ENCODE measurements around the gene IL2RA.
"Not testable (repeated sequence)": the region's sequence is repeated elsewhere in the genome, so short reads cannot be mapped to it uniquely, and the experiment has no call there.

Gene IL2RA

GRCh38 chr10:5981529-5981928 lies 80.6 kb downstream of the IL2RA start:
- DNase-seq (ENCODE audit: low read depth) = no peak

- no peak for DNase-seq (ENCODE audit: low read depth)
Measured at GRCh38 chr10:5978230-5978489, 84.0 kb downstream of the IL2RA start.

- DNase-seq (ENCODE audit: low read depth) = peak; percentile 76
Measured at GRCh38 chr10:5977471-5978229, 84.5 kb downstream of the IL2RA start, which contains the start of gene IL15RA. Gene IL15RA (minus strand): TSS chr10:5977543. CDS start chr10:5977492, 51 bp downstream.

GRCh38 chr10:5976512-5977470 lies 85.4 kb downstream of the IL2RA start:
- DNase-seq (ENCODE audit: low read depth) = peak; percentile 11

- peak; percentile 23 for DNase-seq (ENCODE audit: low read depth)
Measured at GRCh38 chr10:5975641-5976473, 86.3 kb downstream of the IL2RA start.

GRCh38 chr10:5973069-5973468 lies 89.1 kb downstream of the IL2RA start:
- no peak for DNase-seq (ENCODE audit: low read depth)

- DNase-seq (ENCODE audit: low read depth) = no peak
Measured at GRCh38 chr10:5971886-5972285, 90.3 kb downstream of the IL2RA start.

GRCh38 chr10:5971315-5971832 lies 90.8 kb downstream of the IL2RA start:
- DNase-seq (ENCODE audit: low read depth) = no peak

GRCh38 chr10:5970527-5970926 lies 91.6 kb downstream of the IL2RA start:
- no peak for DNase-seq (ENCODE audit: low read depth)

GRCh38 chr10:5970066-5970465 lies 92.1 kb downstream of the IL2RA start:
- no peak for DNase-seq (ENCODE audit: low read depth)

GRCh38 chr10:5968681-5969453 lies 93.3 kb downstream of the IL2RA start:
- no peak for DNase-seq (ENCODE audit: low read depth)

- no peak for DNase-seq (ENCODE audit: low read depth)
Measured at GRCh38 chr10:5968037-5968680, 94.0 kb downstream of the IL2RA start.

GRCh38 chr10:5965266-5965665 lies 96.9 kb downstream of the IL2RA start:
- no peak for DNase-seq (ENCODE audit: low read depth)

- DNase-seq (ENCODE audit: low read depth) = no peak
Measured at GRCh38 chr10:5964736-5965135, 97.4 kb downstream of the IL2RA start.

- no peak for DNase-seq (ENCODE audit: low read depth)
Measured at GRCh38 chr10:5963591-5963990, 98.6 kb downstream of the IL2RA start.

GRCh38 chr10:5963071-5963470 lies 99.1 kb downstream of the IL2RA start:
- no peak for DNase-seq (ENCODE audit: low read depth)

GRCh38 chr10:5962358-5962940 lies 99.7 kb downstream of the IL2RA start:
- DNase-seq (ENCODE audit: low read depth) = not testable (repeated sequence)

GRCh38 chr10:5961405-5962100 lies 100.6 kb downstream of the IL2RA start:
- DNase-seq (ENCODE audit: low read depth) = no peak

- not testable (repeated sequence) for DNase-seq (ENCODE audit: low read depth)
Measured at GRCh38 chr10:5960973-5961275, 101.2 kb downstream of the IL2RA start.
